ENCODE measurements around the gene ASPA. TPM values are rescaled to one million over a fixed set of nuclear protein-coding genes. Genes with fewer than 3 reads are reported as not detected.

ASPA gene
- total and polyA plus RNA-seq, 2 experiments from 2014 or later: 0.08 to 0.27 TPM

DNA sequence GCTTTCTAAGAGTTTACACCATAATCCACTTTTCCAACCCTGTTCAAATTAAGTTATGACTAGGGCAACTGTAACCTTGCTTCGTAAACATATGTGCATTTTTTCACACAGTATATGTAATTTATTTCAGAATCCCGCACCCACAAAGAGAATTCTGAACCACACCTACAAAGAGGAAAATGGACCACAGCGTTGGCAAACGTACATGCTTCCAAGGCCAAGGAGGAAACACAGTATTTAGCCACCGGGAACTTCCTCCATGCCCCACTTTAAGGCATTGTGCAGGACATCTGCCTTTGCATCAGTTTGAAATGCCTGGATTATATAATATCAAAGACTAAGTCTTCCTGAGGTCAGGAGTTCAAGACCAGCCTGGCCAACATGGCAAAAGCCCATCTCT lies 6.3 kb upstream of the ASPA start:
- Histone ChIP-seq H3K27ac (no peak overlapping the region), H3K9me2 (replicated peaks; ENCODE audit: insufficient read depth) (no peaks in the 10 kb centered on the region), H3K4me2 (no peak overlapping the region), H3K27me3 (no peaks in the 10 kb centered on the region), H3K79me2 (no peaks in the 10 kb centered on the region), H3K4me3 (no peak overlapping the region), H3K9me3 (ENCODE audit: low read depth) (no peaks in the 10 kb centered on the region), H2AFZ (no peak overlapping the region), H4K20me1 (ENCODE audit: insufficient read depth, poor library complexity, severe bottlenecking) (no peaks in the 10 kb centered on the region), H3K36me3 (replicated peaks; ENCODE audit: insufficient read depth, low read depth) (no peaks in the 10 kb centered on the region), H3K4me1 (ENCODE audit: insufficient read depth) (peaks cover 6% of the 10 kb centered on the region)
- DNase-seq (ENCODE audit: low spot score): no peak
- TF ChIP-seq EZH2phosphoT487 (IDR thresholded peaks at IDR 0.05; ENCODE audit: low read depth, severe bottlenecking, unreplicated experiment) (no peak), EZH2 (IDR thresholded peaks at IDR 0.05; ENCODE audit: borderline replicate concordance) (no peak)
- 77% methylated on average over 5 of the region's 5 CpGs for WGBS (ENCODE audit: low lambda C conversion rate, missing lambda C conversion rate)

DNA sequence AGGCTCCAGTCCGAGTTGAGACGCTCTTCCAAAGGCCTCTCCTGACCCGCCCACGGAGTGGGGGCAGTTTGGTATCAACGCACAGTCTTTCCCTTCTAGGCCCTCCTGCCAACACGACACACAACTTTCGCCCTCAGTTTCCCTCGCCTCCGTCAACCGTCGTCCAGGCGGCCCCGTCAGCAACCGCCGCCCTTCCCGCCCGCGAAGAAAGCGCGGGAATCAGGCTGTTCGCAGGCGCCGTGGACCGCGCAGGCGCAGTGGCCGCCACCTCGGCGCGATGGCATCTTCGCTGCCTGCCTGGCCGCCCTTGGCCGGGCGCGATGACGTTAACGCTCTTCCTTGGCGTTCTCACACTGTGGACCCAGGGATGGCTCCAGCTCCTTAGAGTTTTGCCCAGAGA lies 4.2 kb upstream of the ASPA start, which contains the start of gene SPATA22:
TSS of gene SPATA22 (minus strand) at position 221 of the 400 bp plus-strand sequence. CDS start 2,494 bp downstream, outside the sequence.
- Histone ChIP-seq H3K27me3 (no peaks in the 10 kb centered on the region), H4K20me1 (ENCODE audit: insufficient read depth, poor library complexity, severe bottlenecking) (no peaks in the 10 kb centered on the region), H3K4me2 (no peak within 1 kb of the TSS), H3K79me2 (no peaks in the 10 kb centered on the region), H3K27ac (no peak within 1 kb of the TSS), H2AFZ (no peak within 1 kb of the TSS), H3K9me3 (ENCODE audit: low read depth) (no peaks in the 10 kb centered on the region), H3K9me2 (replicated peaks; ENCODE audit: insufficient read depth) (no peaks in the 10 kb centered on the region), H3K36me3 (replicated peaks; ENCODE audit: insufficient read depth, low read depth) (no peaks in the 10 kb centered on the region), H3K4me1 (ENCODE audit: insufficient read depth) (peaks cover 20% of the 10 kb centered on the region), H3K4me3 (no peak within 1 kb of the TSS)
- TF ChIP-seq, protein P1, sequence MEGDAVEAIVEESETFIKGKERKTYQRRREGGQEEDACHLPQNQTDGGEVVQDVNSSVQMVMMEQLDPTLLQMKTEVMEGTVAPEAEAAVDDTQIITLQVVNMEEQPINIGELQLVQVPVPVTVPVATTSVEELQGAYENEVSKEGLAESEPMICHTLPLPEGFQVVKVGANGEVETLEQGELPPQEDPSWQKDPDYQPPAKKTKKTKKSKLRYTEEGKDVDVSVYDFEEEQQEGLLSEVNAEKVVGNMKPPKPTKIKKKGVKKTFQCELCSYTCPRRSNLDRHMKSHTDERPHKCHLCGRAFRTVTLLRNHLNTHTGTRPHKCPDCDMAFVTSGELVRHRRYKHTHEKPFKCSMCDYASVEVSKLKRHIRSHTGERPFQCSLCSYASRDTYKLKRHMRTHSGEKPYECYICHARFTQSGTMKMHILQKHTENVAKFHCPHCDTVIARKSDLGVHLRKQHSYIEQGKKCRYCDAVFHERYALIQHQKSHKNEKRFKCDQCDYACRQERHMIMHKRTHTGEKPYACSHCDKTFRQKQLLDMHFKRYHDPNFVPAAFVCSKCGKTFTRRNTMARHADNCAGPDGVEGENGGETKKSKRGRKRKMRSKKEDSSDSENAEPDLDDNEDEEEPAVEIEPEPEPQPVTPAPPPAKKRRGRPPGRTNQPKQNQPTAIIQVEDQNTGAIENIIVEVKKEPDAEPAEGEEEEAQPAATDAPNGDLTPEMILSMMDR (IDR thresholded peaks at IDR 0.05; ENCODE audit: poor library complexity): no peak
- WGBS (ENCODE audit: low lambda C conversion rate, missing lambda C conversion rate): 98% methylated on average over 38 of the region's 38 CpGs
- no peak for DNase-seq (ENCODE audit: low spot score)

DNA sequence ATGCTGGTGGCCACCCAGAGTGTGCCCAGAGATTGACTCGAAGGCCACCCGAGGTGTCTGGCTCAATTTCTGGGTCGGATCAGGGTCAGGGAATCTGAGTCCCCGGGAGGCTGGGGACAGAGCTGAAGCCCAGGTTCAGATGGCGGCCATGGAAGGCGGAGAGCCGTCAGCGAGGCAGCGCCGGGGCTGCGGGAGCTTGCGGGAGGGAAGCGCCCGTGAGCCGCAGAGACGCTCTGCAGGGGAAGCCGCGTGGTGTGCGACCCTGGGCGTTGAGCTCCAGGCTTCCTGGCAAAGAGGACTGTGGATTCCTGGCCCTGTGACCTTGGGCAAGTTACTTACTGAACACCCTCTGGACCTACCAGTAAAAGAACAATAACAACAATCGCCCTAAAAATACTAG lies 3.7 kb upstream of the ASPA start:
- TF ChIP-seq EZH2phosphoT487 (IDR thresholded peaks at IDR 0.05; ENCODE audit: low read depth, severe bottlenecking, unreplicated experiment) (no peak), EZH2 (IDR thresholded peaks at IDR 0.05; ENCODE audit: borderline replicate concordance) (no peak)
- TF ChIP-seq, protein P1 (IDR thresholded peaks at IDR 0.05; ENCODE audit: poor library complexity): no peak
- Histone ChIP-seq H3K9me3 (ENCODE audit: low read depth) (no peaks in the 10 kb centered on the region), H3K27me3 (no peaks in the 10 kb centered on the region), H3K4me2 (no peak overlapping the region), H3K9me2 (replicated peaks; ENCODE audit: insufficient read depth) (no peaks in the 10 kb centered on the region), H3K4me1 (ENCODE audit: insufficient read depth) (peaks cover 20% of the 10 kb centered on the region), H3K79me2 (no peaks in the 10 kb centered on the region), H2AFZ (no peak overlapping the region), H4K20me1 (ENCODE audit: insufficient read depth, poor library complexity, severe bottlenecking) (no peaks in the 10 kb centered on the region), H3K36me3 (replicated peaks; ENCODE audit: insufficient read depth, low read depth) (no peaks in the 10 kb centered on the region), H3K4me3 (no peak overlapping the region), H3K27ac (no peak overlapping the region)
- DNase-seq (ENCODE audit: low spot score): no peak
- WGBS (ENCODE audit: low lambda C conversion rate, missing lambda C conversion rate): 96% methylated on average over 21 of the region's 21 CpGs

GRCh38 chr17:3474212-3474611 lies 1.6 kb upstream of the ASPA start:
- Histone ChIP-seq H2AFZ (no peak overlapping the region), H3K27ac (peak overlapping the region; percentile 82)
- DNase-seq (ENCODE audit: low spot score): peak; percentile 53

More at GRCh38 chr17:3474212-3474611, 1.6 kb upstream of the ASPA start:
- peak overlapping the region; percentile 55 for H3K4me2 ChIP-seq
- no peaks in the 10 kb centered on the region for H3K9me2 ChIP-seq (replicated peaks; ENCODE audit: insufficient read depth)
- TF ChIP-seq EZH2phosphoT487 (IDR thresholded peaks at IDR 0.05; ENCODE audit: low read depth, severe bottlenecking, unreplicated experiment) (no peak), EZH2 (IDR thresholded peaks at IDR 0.05; ENCODE audit: borderline replicate concordance) (no peak)
- TF ChIP-seq, protein P1 (IDR thresholded peaks at IDR 0.05; ENCODE audit: poor library complexity): no peak
- H3K79me2 ChIP-seq: no peaks in the 10 kb centered on the region
- no peaks in the 10 kb centered on the region for H3K9me3 ChIP-seq (ENCODE audit: low read depth)
- no peaks in the 10 kb centered on the region for H4K20me1 ChIP-seq (ENCODE audit: insufficient read depth, poor library complexity, severe bottlenecking)
- no peak overlapping the region for H3K4me3 ChIP-seq
- no peaks in the 10 kb centered on the region for H3K27me3 ChIP-seq
- H3K36me3 ChIP-seq (replicated peaks; ENCODE audit: insufficient read depth, low read depth): no peaks in the 10 kb centered on the region
- 17% methylated on average over 3 of the region's 3 CpGs for WGBS (ENCODE audit: low lambda C conversion rate, missing lambda C conversion rate)
- peaks cover 20% of the 10 kb centered on the region for H3K4me1 ChIP-seq (ENCODE audit: insufficient read depth)
